Thyroid gland (tissue), 4 donors: ENCODE data around the gene PLCB1.

Experiments
- POLR2A ChIP-seq, 2 donors: fragments of 450-650 bp; IDR thresholded peaks; one replicate each; pipeline ENCODE4 v1.6.1; 2017; ENCODE audit warnings: antibody characterized with exemption in 2 of 2, mild to moderate bottlenecking in 2 of 2, moderate library complexity in 1 of 2
- TF ChIP-seq, protein P1 (sequence below), 6 experiments: fragments of 200-600 bp in 3 of 6; fragments of 450-650 bp in 3 of 6; sonication (generic) in 3 of 6; IDR thresholded peaks; one replicate each; pipeline ENCODE4 v1.5.1; 2016 to 2019; ENCODE audit warnings: antibody characterized with exemption in 6 of 6, mild to moderate bottlenecking in 2 of 6, inconsistent platforms in 1 of 6, moderate library complexity in 1 of 6

DNA sequence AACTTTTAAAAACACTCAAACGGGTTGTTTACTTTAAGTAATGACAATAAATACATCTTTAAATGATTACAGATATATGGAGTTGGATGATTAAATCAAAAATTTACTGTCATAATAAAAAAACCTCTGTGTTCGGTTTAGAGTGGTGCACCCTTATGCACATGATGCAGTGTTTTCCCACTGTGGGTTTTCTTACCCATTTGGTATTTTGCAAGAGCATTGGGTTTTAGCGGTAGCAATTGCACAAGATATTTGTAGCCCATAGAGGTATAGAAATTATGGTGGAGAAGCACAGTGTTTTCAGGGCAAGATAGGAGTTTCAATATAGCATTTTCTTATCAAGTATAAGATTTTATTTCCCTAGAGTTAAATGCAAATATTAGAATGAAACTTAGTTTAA, 526.0 kb downstream of the PLCB1 start:
- no peak for TF ChIP-seq POLR2A (IDR thresholded peaks at IDR 0.05)
- TF ChIP-seq, protein P1, sequence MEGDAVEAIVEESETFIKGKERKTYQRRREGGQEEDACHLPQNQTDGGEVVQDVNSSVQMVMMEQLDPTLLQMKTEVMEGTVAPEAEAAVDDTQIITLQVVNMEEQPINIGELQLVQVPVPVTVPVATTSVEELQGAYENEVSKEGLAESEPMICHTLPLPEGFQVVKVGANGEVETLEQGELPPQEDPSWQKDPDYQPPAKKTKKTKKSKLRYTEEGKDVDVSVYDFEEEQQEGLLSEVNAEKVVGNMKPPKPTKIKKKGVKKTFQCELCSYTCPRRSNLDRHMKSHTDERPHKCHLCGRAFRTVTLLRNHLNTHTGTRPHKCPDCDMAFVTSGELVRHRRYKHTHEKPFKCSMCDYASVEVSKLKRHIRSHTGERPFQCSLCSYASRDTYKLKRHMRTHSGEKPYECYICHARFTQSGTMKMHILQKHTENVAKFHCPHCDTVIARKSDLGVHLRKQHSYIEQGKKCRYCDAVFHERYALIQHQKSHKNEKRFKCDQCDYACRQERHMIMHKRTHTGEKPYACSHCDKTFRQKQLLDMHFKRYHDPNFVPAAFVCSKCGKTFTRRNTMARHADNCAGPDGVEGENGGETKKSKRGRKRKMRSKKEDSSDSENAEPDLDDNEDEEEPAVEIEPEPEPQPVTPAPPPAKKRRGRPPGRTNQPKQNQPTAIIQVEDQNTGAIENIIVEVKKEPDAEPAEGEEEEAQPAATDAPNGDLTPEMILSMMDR (IDR thresholded peaks at IDR 0.05) = no peak
